ENCODE results near the gene PPARGC1A. TPM values are rescaled to one million over a fixed set of nuclear protein-coding genes. Genes with fewer than 3 reads are reported as not detected.

The PPARGC1A gene
- total RNA-seq, 3 donors from 2014 or later: 4.0 to 7.9 (median 6.1) TPM

DNA sequence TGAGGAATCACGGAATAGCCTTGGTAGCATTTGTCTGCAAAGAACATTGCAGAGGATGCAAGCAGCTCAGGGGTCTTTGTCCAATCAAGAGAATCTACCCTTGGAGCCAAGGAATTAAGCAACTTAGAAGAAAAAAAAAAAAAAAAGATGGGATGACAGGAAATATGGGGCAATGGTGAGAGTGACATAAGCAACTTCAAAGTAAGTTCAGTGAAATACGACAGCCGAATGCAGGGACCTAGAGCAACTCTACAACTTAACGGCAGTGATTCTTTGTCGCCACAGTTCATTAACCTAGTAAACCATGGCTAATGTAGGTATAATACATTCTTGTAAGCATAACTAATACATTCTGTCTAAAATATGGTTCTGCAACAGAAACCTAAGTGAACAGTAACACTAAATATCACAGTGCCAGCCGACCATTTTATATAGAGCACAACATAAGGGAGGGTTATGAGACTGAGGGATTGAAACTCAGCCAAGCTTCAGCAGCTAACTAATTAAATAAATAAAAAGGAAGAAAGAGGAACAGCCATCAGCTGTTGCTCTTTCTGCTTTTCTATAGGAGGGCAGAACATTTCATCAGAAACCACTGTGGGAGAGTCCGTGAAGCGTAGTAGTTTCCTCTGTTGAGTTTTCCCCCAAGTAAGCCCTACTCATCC lies 74.7 kb downstream of the PPARGC1A start:
- TF ChIP-seq POLR2A (IDR thresholded peaks at IDR 0.05) (no peak), POLR2AphosphoS5 (IDR thresholded peaks at IDR 0.05) (no peak)
- TF ChIP-seq, protein P1, sequence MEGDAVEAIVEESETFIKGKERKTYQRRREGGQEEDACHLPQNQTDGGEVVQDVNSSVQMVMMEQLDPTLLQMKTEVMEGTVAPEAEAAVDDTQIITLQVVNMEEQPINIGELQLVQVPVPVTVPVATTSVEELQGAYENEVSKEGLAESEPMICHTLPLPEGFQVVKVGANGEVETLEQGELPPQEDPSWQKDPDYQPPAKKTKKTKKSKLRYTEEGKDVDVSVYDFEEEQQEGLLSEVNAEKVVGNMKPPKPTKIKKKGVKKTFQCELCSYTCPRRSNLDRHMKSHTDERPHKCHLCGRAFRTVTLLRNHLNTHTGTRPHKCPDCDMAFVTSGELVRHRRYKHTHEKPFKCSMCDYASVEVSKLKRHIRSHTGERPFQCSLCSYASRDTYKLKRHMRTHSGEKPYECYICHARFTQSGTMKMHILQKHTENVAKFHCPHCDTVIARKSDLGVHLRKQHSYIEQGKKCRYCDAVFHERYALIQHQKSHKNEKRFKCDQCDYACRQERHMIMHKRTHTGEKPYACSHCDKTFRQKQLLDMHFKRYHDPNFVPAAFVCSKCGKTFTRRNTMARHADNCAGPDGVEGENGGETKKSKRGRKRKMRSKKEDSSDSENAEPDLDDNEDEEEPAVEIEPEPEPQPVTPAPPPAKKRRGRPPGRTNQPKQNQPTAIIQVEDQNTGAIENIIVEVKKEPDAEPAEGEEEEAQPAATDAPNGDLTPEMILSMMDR (IDR thresholded peaks at IDR 0.05): no peak
- H3K4me3 ChIP-seq: no peak overlapping the region
- no peak for DNase-seq (ENCODE audit: low spot score in 2 of 2)
- no peaks in the 10 kb centered on the region for H3K36me3 ChIP-seq
- intact Hi-C loops (cut with DNase I; ENCODE audit: low total_unique reads): no loop called here
- no peak overlapping the region for H3K27ac ChIP-seq
- H3K9me3 ChIP-seq: no peaks in the 10 kb centered on the region
- H3K27me3 ChIP-seq: no peaks in the 10 kb centered on the region
- no peaks in the 10 kb centered on the region for H3K4me1 ChIP-seq

GRCh38 chr4:23814587-23814986 lies 75.3 kb downstream of the PPARGC1A start:
- DNase-seq (ENCODE audit: low spot score in 2 of 2): no peak
- Histone ChIP-seq H3K4me3 (no peak overlapping the region), H3K27ac (no peak overlapping the region), H3K36me3 (no peaks in the 10 kb centered on the region), H3K4me1 (no peaks in the 10 kb centered on the region), H3K9me3 (no peaks in the 10 kb centered on the region), H3K27me3 (no peaks in the 10 kb centered on the region)
- TF ChIP-seq, protein P1 (IDR thresholded peaks at IDR 0.05): no peak
- TF ChIP-seq POLR2AphosphoS5 (IDR thresholded peaks at IDR 0.05) (no peak), POLR2A (IDR thresholded peaks at IDR 0.05) (no peak)
- intact Hi-C loops (cut with DNase I; ENCODE audit: low total_unique reads): no loop called here

GRCh38 chr4:23811161-23811560 lies 78.7 kb downstream of the PPARGC1A start:
- Histone ChIP-seq H3K4me3 (no peak overlapping the region), H3K27me3 (no peaks in the 10 kb centered on the region), H3K36me3 (no peaks in the 10 kb centered on the region), H3K9me3 (no peaks in the 10 kb centered on the region), H3K27ac (no peak overlapping the region), H3K4me1 (no peaks in the 10 kb centered on the region)
- no peak for TF ChIP-seq POLR2A (IDR thresholded peaks at IDR 0.05)
- TF ChIP-seq, protein P1 (IDR thresholded peaks at IDR 0.05): no peak
- no peak for TF ChIP-seq POLR2AphosphoS5 (IDR thresholded peaks at IDR 0.05)
- no peak for DNase-seq (ENCODE audit: low spot score in 2 of 2)
- intact Hi-C loops (cut with DNase I; ENCODE audit: low total_unique reads): no loop called here

DNA sequence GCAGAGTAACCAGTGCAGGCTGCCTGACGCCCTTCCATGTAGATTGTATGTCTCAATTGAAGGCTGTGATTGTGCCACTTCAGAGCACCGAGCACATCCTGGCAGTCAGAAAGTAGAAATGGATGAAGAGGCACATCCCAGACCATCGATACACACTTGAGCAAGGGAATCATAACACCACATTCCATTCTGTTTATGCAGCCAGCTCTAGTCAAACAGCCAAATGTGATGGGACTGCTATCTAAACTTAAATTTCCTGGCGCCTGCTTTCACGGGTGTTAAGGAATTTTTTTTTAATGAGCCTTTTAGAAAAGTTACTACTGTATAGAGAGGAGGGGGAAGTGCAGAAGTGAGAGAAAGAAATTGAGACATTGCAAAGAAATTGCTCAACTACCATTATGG lies 84.4 kb downstream of the PPARGC1A start:
- Histone ChIP-seq H3K27me3 (no peaks in the 10 kb centered on the region), H3K4me3 (no peak overlapping the region), H3K36me3 (no peaks in the 10 kb centered on the region), H3K27ac (no peak overlapping the region), H3K9me3 (no peaks in the 10 kb centered on the region), H3K4me1 (no peaks in the 10 kb centered on the region)
- intact Hi-C loops (cut with DNase I; ENCODE audit: low total_unique reads): no loop called here
- TF ChIP-seq POLR2AphosphoS5 (IDR thresholded peaks at IDR 0.05) (no peak), POLR2A (IDR thresholded peaks at IDR 0.05) (no peak)
- TF ChIP-seq, protein P1 (IDR thresholded peaks at IDR 0.05): no peak
- no peak for DNase-seq (ENCODE audit: low spot score in 2 of 2)

GRCh38 chr4:23789762-23790161 lies 100.1 kb downstream of the PPARGC1A start:
- TF ChIP-seq POLR2AphosphoS5 (IDR thresholded peaks at IDR 0.05): no peak
- TF ChIP-seq, protein P1 (IDR thresholded peaks at IDR 0.05): no peak
- TF ChIP-seq POLR2A (IDR thresholded peaks at IDR 0.05): no peak
- peak in 1 of 2 donors; percentile 32 for DNase-seq (ENCODE audit: low spot score in 2 of 2)
- Histone ChIP-seq H3K9me3 (no peaks in the 10 kb centered on the region), H3K4me3 (no peak overlapping the region), H3K36me3 (no peaks in the 10 kb centered on the region), H3K27me3 (no peaks in the 10 kb centered on the region), H3K27ac (peak overlapping the region in 1 of 2 donors; percentile 48), H3K4me1 (no peaks in the 10 kb centered on the region)
- intact Hi-C loops (cut with DNase I; ENCODE audit: low total_unique reads): no loop called here
